Endothelial cell of umbilical vein (primary cell): ENCODE results near the gene PRDM16. TPM values are rescaled to one million over a fixed set of nuclear protein-coding genes. Genes with fewer than 3 reads are reported as not detected.

Source experiments
- BruUV-seq: library from RNA; stranded (reverse); fragments of 400-500 nt; replicated peaks from 2 replicates; lab custom pipeline; 2021; lab: Mats Ljungman, UMichigan
- CTCF ChIA-PET: fragments of 300-600, 350-600 bp; sonication (Branson Sonifier 250); formaldehyde crosslinking; loops from one replicate; lab custom pipeline; 2021; ENCODE audit warnings: antibody characterized with exemption, inconsistent platforms; lab: Charles Lee
- POLR2A ChIA-PET: fragments of 300-600, 350-600 bp; sonication (Branson Sonifier 250); formaldehyde crosslinking; loops from one replicate; lab custom pipeline; 2021; ENCODE audit warnings: antibody characterized with exemption, inconsistent platforms; lab: Charles Lee
- DNase-seq: peaks from one replicate; pipeline ENCODE4 v3.0.0-alpha.2; 2011; ENCODE audit warnings: low read depth, low spot score
- FAIRE-seq: peaks from 2 replicates; lab custom pipeline; 2011; peaks lifted over from hg19 to GRCh38; lab: Jason Lieb, UNC
- H2AFZ ChIP-seq: 2 replicates; pipeline ENCODE4 v1.6.0; 2012; ENCODE audit warnings: low read depth, low read length, control low read depth, inconsistent platforms
- H3K27ac ChIP-seq: 2 replicates; pipeline ENCODE4 v1.5.1; 2011; ENCODE audit warnings: low read depth, mild to moderate bottlenecking, control low read depth, low read length, moderate library complexity; ENCODE audit not compliant: insufficient read depth
- H3K27me3 ChIP-seq, 2 experiments: 2 replicates each; pipeline versions ENCODE4 v1.6.0 to v1.6.1; 2011; ENCODE audit warnings: low read length in 2 of 2, mixed read lengths in 1 of 2; ENCODE audit not compliant: control insufficient read depth in 2 of 2, insufficient read depth in 2 of 2
- H3K36me3 ChIP-seq, 2 experiments: 2 replicates in 1 of 2; 3 replicates in 1 of 2; pipeline ENCODE4 v1.5.1; 2011; ENCODE audit warnings: low read length in 2 of 2, mild to moderate bottlenecking in 1 of 2, moderate library complexity in 1 of 2; ENCODE audit not compliant: control insufficient read depth in 2 of 2, insufficient read depth in 2 of 2; ENCODE audit errors: extremely low read depth in 1 of 2
- H3K4me1 ChIP-seq: 3 replicates; pipeline ENCODE4 v1.5.1; 2011; ENCODE audit warnings: mild to moderate bottlenecking, low read length; ENCODE audit not compliant: control insufficient read depth, insufficient read depth; ENCODE audit errors: extremely low read depth
- H3K4me2 ChIP-seq: 2 replicates; pipeline ENCODE4 v1.6.1; 2011; ENCODE audit warnings: low read length, control low read depth, mixed read lengths; ENCODE audit not compliant: insufficient read depth
- H3K4me3 ChIP-seq, 3 experiments: fragments of 200-600 bp in 1 of 3; sonication (generic), shearing (Covaris generic) in 1 of 3; replicated peaks in 1 of 3; 2 replicates each; pipeline ENCODE4 v1.5.1; 2011 to 2016; ENCODE audit warnings: control low read depth in 3 of 3, low read length in 3 of 3, mild to moderate bottlenecking in 2 of 3, inconsistent platforms in 1 of 3, low read depth in 1 of 3, moderate library complexity in 1 of 3; ENCODE audit not compliant: insufficient read depth in 1 of 3
- H3K79me2 ChIP-seq: 2 replicates; pipeline ENCODE4 v1.6.0; 2012; ENCODE audit warnings: low read length, inconsistent platforms; ENCODE audit not compliant: control insufficient read depth, insufficient read depth
- H3K9ac ChIP-seq: replicated peaks from 2 replicates; pipeline ENCODE3; 2011; ENCODE audit warnings: low read length, control low read depth; ENCODE audit not compliant: insufficient read depth; ENCODE audit errors: extremely low read depth
- H3K9me1 ChIP-seq: replicated peaks from 3 replicates; pipeline ENCODE4 v1.6.0; 2011; ENCODE audit warnings: mild to moderate bottlenecking, low read length; ENCODE audit not compliant: control insufficient read depth, insufficient read depth; ENCODE audit errors: extremely low read depth
- H3K9me3 ChIP-seq: replicated peaks from 2 replicates; pipeline ENCODE4 v1.5.1; 2012; ENCODE audit warnings: low read length, inconsistent platforms; ENCODE audit not compliant: control insufficient read depth, insufficient read depth
- H4K20me1 ChIP-seq: replicated peaks from 2 replicates; pipeline ENCODE3; 2011; ENCODE audit warnings: mild to moderate bottlenecking, low read length; ENCODE audit not compliant: control insufficient read depth, insufficient read depth; ENCODE audit errors: extremely low read depth
- EZH2 ChIP-seq: IDR thresholded peaks from 2 replicates; pipeline ENCODE4 v1.6.1; 2012; ENCODE audit warnings: borderline replicate concordance, low read depth, mild to moderate bottlenecking, moderate library complexity, low read length, inconsistent platforms; ENCODE audit not compliant: severe bottlenecking
- FOS ChIP-seq: IDR thresholded peaks from 2 replicates; pipeline ENCODE4 v1.6.1; 2011; ENCODE audit warnings: mild to moderate bottlenecking, low read length, moderate library complexity, borderline replicate concordance; ENCODE audit not compliant: insufficient read depth
- GATA2 ChIP-seq: IDR thresholded peaks from 2 replicates; pipeline ENCODE4 v1.7.0; 2011; ENCODE audit warnings: low read depth, mild to moderate bottlenecking, moderate library complexity, mixed read lengths, low read length; ENCODE audit not compliant: insufficient read length, insufficient read depth
- JUN ChIP-seq: IDR thresholded peaks from 2 replicates; pipeline ENCODE4 v1.6.1; 2011; ENCODE audit warnings: borderline replicate concordance, low read depth; ENCODE audit not compliant: insufficient read length, insufficient read depth
- MYC ChIP-seq: IDR thresholded peaks from one replicate; pipeline ENCODE4 v1.6.1; 2011; ENCODE audit warnings: mild to moderate bottlenecking, low read depth, low read length
- POLR2A ChIP-seq: IDR thresholded peaks from 2 replicates; pipeline ENCODE4 v1.6.1; 2012; ENCODE audit warnings: low read depth, mild to moderate bottlenecking, control low read depth, low read length
- POLR2AphosphoS5 ChIP-seq: IDR thresholded peaks from 2 replicates; pipeline ENCODE4 v1.6.1; 2012; ENCODE audit warnings: low read depth, mild to moderate bottlenecking, control low read depth, low read length, moderate library complexity; ENCODE audit not compliant: insufficient read depth
- dilution Hi-C: fragments of 300-500 bp; cut with MboI; formaldehyde crosslinking; loops from one replicate; pipeline ENCODE4 v1.15.0; 2019; ENCODE audit warnings: low sequenced_read_pairs; ENCODE audit not compliant: extremely low pct_ligation_motif_present
- intact Hi-C: fragments of 100-400 bp; cut with micrococcal nuclease; formaldehyde crosslinking; loops from one replicate; pipeline ENCODE4 v1.10.0; 2022
- polyA plus RNA-seq, 4 experiments: library from polyadenylated mRNA; depleted of rRNA in 3 of 4; stranded (reverse) in 3 of 4; unstranded in 1 of 4; fragments of >200 nt; gene quantifications; 2 replicates each; pipeline versions ENCODE4 v1.2.1 to v1.2.3, GENCODE V29; 2011 to 2012; ENCODE audit warnings: missing spikeins in 1 of 4
- total RNA-seq: library from RNA; stranded (reverse); gene quantifications from 2 replicates; pipeline ENCODE4 v1.2.3, GENCODE V29; 2021
- TF ChIP-seq, protein P1 (sequence below), 2 donors: IDR thresholded peaks; 1 replicate in 1 of 2; 2 replicates in 1 of 2; pipeline ENCODE4 v1.5.1; 2011; ENCODE audit warnings: low read length in 2 of 2, mild to moderate bottlenecking in 2 of 2, moderate library complexity in 2 of 2, control low read depth in 1 of 2, inconsistent platforms in 1 of 2, low read depth in 1 of 2; ENCODE audit not compliant: insufficient read depth in 1 of 2; ENCODE audit errors: extremely low read depth in 1 of 2
- TF ChIP-seq, protein P2 (sequence below): IDR thresholded peaks from 2 replicates; pipeline ENCODE4 v1.6.1; 2011; ENCODE audit not compliant: insufficient read depth, insufficient read length

Gene PRDM16
- total and polyA plus RNA-seq, 2 donors (not counting 3 experiments of a cell fraction or from before 2014, with no cell fraction given) = not detected

DNA sequence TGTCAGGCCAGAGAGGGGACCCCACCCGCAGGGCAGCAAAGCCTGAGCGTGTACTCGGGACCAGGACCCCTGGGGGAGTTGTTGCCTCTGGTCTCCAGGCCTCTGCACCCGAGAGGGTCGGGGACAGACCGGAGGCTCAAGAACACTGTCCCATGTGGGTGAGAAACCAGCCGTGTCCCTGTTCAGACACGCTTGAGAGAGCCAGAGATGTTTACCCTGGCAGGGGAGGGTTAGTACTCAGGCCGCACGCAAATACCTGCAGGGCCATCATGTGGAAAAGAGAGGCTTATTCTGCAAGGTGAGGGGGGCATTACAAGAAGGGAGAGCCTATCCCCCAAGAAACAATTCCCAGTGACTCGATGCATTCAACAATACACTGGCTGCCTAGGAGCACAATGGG is 311.5 kb downstream of the PRDM16 start:
- Histone ChIP-seq H3K4me2 (no peak overlapping the region), H3K9me3 (no peaks in the 10 kb centered on the region), H3K4me3 (no peak overlapping the region), H3K27me3 (no peaks in the 10 kb centered on the region), H3K79me2 (no peaks in the 10 kb centered on the region), H3K9ac (no peak overlapping the region), H4K20me1 (no peaks in the 10 kb centered on the region), H3K27ac (no peak overlapping the region), H3K36me3 (no peaks in the 10 kb centered on the region), H3K4me1 (no peaks in the 10 kb centered on the region), H2AFZ (no peak overlapping the region), H3K9me1 (no peaks in the 10 kb centered on the region)
- no peak for FAIRE-seq
- TF ChIP-seq POLR2AphosphoS5 = no peak
- no TSS peak for BruUV-seq
- no peak for DNase-seq
- intact Hi-C loops = no loop called here
- ChIA-PET CTCF (no interaction called here), POLR2A (no interaction called here)
- dilution Hi-C loops = no loop called here

DNA sequence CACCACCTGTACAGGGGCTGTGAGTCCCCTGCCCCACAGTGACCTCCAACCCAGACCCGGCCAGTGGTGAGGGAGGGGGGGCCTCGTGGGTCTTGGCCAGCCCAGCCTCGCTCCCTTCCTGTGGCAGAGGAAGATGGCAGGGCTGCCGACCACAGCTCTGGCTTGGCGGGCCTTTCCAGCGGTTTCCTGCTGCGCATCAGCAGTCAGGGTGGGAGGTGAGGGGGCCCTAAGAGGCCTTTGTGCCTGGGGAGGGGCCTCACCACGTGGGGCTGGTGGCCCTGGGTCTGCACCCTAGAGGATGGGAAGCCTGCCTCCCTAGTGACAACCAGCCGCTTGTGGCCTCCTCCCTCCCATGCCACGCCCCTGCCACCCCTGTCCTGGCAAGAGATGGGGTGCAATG is 312.9 kb downstream of the PRDM16 start:
- dilution Hi-C loops (no loop called here), intact Hi-C loops (no loop called here)
- no peak overlapping the region for H3K27ac ChIP-seq
- TF ChIP-seq POLR2AphosphoS5 (no peak), MYC (no peak), EZH2 (no peak), JUN (no peak), FOS (no peak), GATA2 (no peak), POLR2A (no peak)
- TF ChIP-seq, protein P1, sequence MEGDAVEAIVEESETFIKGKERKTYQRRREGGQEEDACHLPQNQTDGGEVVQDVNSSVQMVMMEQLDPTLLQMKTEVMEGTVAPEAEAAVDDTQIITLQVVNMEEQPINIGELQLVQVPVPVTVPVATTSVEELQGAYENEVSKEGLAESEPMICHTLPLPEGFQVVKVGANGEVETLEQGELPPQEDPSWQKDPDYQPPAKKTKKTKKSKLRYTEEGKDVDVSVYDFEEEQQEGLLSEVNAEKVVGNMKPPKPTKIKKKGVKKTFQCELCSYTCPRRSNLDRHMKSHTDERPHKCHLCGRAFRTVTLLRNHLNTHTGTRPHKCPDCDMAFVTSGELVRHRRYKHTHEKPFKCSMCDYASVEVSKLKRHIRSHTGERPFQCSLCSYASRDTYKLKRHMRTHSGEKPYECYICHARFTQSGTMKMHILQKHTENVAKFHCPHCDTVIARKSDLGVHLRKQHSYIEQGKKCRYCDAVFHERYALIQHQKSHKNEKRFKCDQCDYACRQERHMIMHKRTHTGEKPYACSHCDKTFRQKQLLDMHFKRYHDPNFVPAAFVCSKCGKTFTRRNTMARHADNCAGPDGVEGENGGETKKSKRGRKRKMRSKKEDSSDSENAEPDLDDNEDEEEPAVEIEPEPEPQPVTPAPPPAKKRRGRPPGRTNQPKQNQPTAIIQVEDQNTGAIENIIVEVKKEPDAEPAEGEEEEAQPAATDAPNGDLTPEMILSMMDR (IDR thresholded peaks at IDR 0.05; ENCODE audit: extremely low read depth in 1 of 2, insufficient read depth in 1 of 2, low read depth in 1 of 2, low read length in 2 of 2) = no peak
- TF ChIP-seq, protein P2, sequence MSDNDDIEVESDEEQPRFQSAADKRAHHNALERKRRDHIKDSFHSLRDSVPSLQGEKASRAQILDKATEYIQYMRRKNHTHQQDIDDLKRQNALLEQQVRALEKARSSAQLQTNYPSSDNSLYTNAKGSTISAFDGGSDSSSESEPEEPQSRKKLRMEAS = no peak
- no peaks in the 10 kb centered on the region for H4K20me1 ChIP-seq
- no peak overlapping the region for H2AFZ ChIP-seq
- BruUV-seq = no TSS peak
- no peak overlapping the region for H3K4me3 ChIP-seq
- no peaks in the 10 kb centered on the region for H3K36me3 ChIP-seq
- H3K9me1 ChIP-seq = no peaks in the 10 kb centered on the region
- ChIA-PET CTCF (no interaction called here), POLR2A (no interaction called here)
- FAIRE-seq (no peak), DNase-seq (no peak)
- no peaks in the 10 kb centered on the region for H3K9me3 ChIP-seq
- H3K27me3 ChIP-seq = no peaks in the 10 kb centered on the region
- H3K79me2 ChIP-seq = no peaks in the 10 kb centered on the region
- H3K4me1 ChIP-seq = no peaks in the 10 kb centered on the region
- H3K9ac ChIP-seq = no peak overlapping the region
- no peak overlapping the region for H3K4me2 ChIP-seq
